Activated B cell treated with CpG ODN at 0.5 μM for 24 hours (primary cell): ENCODE data around the gene AOPEP. TPM values are rescaled to one million over a fixed set of nuclear protein-coding genes. Genes with fewer than 3 reads are reported as not detected.

ENCODE experiments used
- ATAC-seq: fragments of 200-7000 bp; cut with Tn5 transposase; one replicate; pipeline ENCODE4 v1.10.0; 2021; ENCODE audit warnings: low read depth, mild to moderate bottlenecking, moderate library complexity
- CTCF ChIA-PET: fragments of 350-600 bp; sonication (Branson Sonifier 250); formaldehyde crosslinking; loops from one replicate; lab custom pipeline; 2021; ENCODE audit warnings: antibody characterized with exemption; lab: Charles Lee
- POLR2A ChIA-PET: fragments of 350-600 bp; sonication (Branson Sonifier 250); formaldehyde crosslinking; loops from one replicate; lab custom pipeline; 2021; ENCODE audit warnings: antibody characterized with exemption; lab: Charles Lee
- DNase-seq: peaks from one replicate; pipeline ENCODE4 v3.0.0; 2022
- H3K27ac Mint-ChIP-seq: one replicate; pipeline ENCODE4 v1.8.0; 2020; ENCODE audit warnings: mixed read lengths
- H3K27me3 Mint-ChIP-seq: one replicate; pipeline ENCODE4 v1.8.0; 2021; ENCODE audit warnings: mixed read lengths
- H3K36me3 Mint-ChIP-seq: one replicate; pipeline ENCODE4 v1.8.0; 2021; ENCODE audit warnings: low read depth, mixed read lengths
- H3K4me1 Mint-ChIP-seq: one replicate; pipeline ENCODE4 v1.8.0; 2021; ENCODE audit warnings: mixed read lengths
- H3K4me3 Mint-ChIP-seq: one replicate; pipeline ENCODE4 v1.8.0; 2020; ENCODE audit warnings: mild to moderate bottlenecking, mixed read lengths
- H3K9me3 Mint-ChIP-seq: one replicate; pipeline ENCODE4 v1.8.0; 2020; ENCODE audit warnings: mixed read lengths
- intact Hi-C: fragments of 100-400 bp; cut with micrococcal nuclease; formaldehyde crosslinking; loops from one replicate; pipeline ENCODE4 v1.15.1; 2024
- total RNA-seq: library from RNA; stranded (reverse); gene quantifications from 2 replicates; pipeline ENCODE4 v1.2.3, GENCODE V29; 2022
- TF ChIP-seq, protein P1 (sequence below): fragments of 200-600 bp; IDR thresholded peaks from one replicate; pipeline ENCODE4 v1.8.0; 2022; ENCODE audit warnings: antibody characterized with exemption, mild to moderate bottlenecking

Gene AOPEP
- total RNA-seq, 1 donor from 2014 or later: 20.4 TPM

DNA sequence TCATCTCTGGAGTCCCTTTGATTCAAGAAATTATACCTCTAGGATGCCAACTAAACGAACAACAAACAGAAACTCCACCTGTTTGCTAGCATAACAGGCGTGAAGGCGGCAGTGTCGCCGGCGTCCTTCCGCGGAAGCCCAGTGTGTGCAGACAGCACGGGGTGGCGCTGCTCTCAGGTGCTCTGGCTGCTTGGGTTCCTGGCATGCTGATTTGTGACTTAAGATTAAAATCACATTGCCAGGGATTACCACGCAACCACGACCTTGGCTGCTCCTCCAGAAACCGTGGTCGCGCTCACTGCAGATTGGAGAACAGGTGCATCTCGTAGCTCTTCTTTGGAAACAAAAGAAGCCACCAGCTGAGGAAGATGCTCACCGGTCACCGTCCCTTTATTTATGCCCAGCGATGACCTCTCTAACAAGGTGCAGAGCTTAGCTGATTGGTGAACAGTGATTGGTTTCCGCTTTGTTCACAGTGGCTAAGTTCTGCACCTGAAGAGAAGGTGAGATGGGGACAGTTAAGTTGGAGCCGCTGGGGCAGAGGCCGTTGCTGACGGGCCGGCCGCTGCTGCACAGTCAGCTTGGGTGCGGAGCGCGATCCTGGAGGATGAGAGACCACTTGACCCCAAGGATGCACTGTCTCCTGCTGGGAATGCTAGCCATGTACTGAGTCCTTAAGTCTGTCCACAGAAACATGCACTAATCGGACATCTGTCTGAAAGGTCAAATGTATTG lies 358.7 kb downstream of the AOPEP start:
- TF ChIP-seq, protein P1, sequence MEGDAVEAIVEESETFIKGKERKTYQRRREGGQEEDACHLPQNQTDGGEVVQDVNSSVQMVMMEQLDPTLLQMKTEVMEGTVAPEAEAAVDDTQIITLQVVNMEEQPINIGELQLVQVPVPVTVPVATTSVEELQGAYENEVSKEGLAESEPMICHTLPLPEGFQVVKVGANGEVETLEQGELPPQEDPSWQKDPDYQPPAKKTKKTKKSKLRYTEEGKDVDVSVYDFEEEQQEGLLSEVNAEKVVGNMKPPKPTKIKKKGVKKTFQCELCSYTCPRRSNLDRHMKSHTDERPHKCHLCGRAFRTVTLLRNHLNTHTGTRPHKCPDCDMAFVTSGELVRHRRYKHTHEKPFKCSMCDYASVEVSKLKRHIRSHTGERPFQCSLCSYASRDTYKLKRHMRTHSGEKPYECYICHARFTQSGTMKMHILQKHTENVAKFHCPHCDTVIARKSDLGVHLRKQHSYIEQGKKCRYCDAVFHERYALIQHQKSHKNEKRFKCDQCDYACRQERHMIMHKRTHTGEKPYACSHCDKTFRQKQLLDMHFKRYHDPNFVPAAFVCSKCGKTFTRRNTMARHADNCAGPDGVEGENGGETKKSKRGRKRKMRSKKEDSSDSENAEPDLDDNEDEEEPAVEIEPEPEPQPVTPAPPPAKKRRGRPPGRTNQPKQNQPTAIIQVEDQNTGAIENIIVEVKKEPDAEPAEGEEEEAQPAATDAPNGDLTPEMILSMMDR: no peak
- intact Hi-C loops: no loop called here
- Mint-ChIP-seq H3K9me3 (no peaks in the 10 kb centered on the region), H3K27ac (no peak overlapping the region), H3K27me3 (no peaks in the 10 kb centered on the region), H3K4me3 (no peak overlapping the region), H3K4me1 (no peaks in the 10 kb centered on the region), H3K36me3 (peaks cover 29% of the 10 kb centered on the region)
- no peak for ATAC-seq
- POLR2A ChIA-PET: no interaction called here
- CTCF ChIA-PET: no interaction called here
- no peak for DNase-seq

DNA sequence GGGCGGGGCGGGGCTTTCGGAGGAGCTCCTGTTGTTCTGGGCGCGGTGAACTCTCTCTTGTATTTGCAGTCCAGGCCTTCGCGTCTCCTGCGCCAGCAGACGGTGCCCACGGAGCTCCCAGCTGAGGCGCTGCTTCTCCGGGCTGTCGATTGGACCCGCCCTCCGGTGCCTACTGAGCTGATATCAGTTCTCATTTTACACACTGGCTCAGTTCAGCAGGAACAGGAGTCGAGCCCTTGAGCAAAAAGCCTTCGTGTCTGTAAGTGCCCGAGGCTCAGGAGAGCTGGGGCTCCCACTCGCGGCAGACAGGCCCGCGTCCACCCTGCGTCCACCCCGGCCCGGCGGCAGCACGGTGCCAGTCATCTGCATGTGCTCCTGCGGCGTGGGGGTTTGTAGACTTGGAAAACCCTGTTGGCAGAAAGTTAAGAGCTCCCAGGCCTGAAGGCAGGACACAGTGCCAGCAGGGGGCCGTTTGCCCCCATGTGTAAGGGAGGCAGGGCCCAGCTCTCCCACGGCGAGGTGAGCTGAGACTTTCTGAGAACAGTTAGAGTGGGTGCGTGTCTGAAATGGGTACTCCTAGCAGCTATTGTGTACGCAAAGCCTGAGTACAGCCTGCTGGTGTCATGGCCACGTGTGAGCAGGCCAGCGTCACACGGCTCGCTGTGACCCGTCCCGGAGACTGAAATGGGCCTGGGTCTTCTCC lies 359.5 kb downstream of the AOPEP start:
- ChIA-PET POLR2A (no interaction called here), CTCF (no interaction called here)
- Mint-ChIP-seq H3K36me3 (peaks cover 29% of the 10 kb centered on the region), H3K4me3 (no peak overlapping the region), H3K27me3 (no peaks in the 10 kb centered on the region), H3K27ac (no peak overlapping the region), H3K4me1 (no peaks in the 10 kb centered on the region), H3K9me3 (no peaks in the 10 kb centered on the region)
- ATAC-seq (no peak), DNase-seq (no peak)
- intact Hi-C loops: no loop called here
- TF ChIP-seq, protein P1: no peak

DNA sequence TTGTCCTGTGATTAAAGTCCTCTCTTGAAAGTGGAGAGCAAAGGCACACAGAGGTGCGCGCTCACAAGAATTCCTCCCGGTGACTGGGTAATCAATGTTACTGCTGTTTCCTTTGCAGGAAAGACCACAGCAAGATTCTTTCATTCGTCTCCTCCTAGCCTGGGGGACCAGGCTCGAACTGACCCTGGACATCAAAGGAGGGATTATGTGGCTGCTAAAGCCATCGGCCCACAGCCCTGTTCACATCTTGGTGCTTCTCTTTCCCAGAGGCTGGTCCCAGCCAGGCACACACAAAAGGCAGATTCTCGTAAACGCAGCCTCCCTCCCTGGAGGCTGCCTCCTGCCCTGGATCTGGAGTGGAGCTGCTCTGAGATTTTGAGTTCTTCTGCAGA lies 360.1 kb downstream of the AOPEP start:
- Mint-ChIP-seq H3K27ac (no peak overlapping the region), H3K36me3 (peaks cover 25% of the 10 kb centered on the region), H3K4me1 (peaks cover 2% of the 10 kb centered on the region), H3K9me3 (no peaks in the 10 kb centered on the region), H3K27me3 (no peaks in the 10 kb centered on the region), H3K4me3 (no peak overlapping the region)
- DNase-seq (no peak), ATAC-seq (no peak)
- ChIA-PET CTCF (no interaction called here), POLR2A (no interaction called here)
- intact Hi-C loops: no loop called here
- TF ChIP-seq, protein P1: no peak

DNA sequence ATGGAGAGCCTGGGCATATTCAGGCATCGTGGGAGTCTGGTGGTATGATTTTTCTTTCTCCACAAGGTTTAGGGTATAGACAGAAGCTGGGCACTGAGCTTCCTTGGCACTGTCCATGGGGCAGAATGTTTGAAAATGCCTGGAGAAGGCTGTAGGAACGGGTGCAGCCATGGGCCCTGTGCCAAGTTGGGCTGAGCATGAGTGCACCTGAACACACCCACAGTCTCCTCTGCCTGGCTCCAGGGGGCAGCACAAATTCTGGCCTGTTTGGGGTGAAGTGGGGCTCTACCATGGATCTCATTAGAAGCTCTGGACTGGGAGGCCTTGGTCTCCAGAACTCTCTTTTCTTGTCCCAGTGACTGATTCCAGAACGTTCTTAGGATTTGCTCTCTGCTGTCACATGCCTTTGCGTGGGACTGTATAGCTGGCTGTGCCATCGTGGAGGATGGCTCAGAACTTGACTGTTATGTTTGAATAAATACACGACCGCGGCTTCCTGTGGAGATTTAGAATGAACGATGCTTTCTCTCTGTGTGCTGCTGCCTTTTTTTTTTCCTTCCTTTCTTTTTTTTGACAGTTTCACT lies 361.3 kb downstream of the AOPEP start:
- POLR2A ChIA-PET: no interaction called here
- no peak overlapping the region for H3K27ac Mint-ChIP-seq
- ATAC-seq (no peak), DNase-seq (no peak)
- no peaks in the 10 kb centered on the region for H3K27me3 Mint-ChIP-seq
- H3K36me3 Mint-ChIP-seq: peaks cover 15% of the 10 kb centered on the region
- H3K9me3 Mint-ChIP-seq: no peaks in the 10 kb centered on the region
- intact Hi-C loops: no loop called here
- CTCF ChIA-PET: no interaction called here
- H3K4me3 Mint-ChIP-seq: no peak overlapping the region
- peaks cover 2% of the 10 kb centered on the region for H3K4me1 Mint-ChIP-seq
- TF ChIP-seq, protein P1: no peak
